ENCODE data around the gene PRC1.

PRC1 gene

DNA sequence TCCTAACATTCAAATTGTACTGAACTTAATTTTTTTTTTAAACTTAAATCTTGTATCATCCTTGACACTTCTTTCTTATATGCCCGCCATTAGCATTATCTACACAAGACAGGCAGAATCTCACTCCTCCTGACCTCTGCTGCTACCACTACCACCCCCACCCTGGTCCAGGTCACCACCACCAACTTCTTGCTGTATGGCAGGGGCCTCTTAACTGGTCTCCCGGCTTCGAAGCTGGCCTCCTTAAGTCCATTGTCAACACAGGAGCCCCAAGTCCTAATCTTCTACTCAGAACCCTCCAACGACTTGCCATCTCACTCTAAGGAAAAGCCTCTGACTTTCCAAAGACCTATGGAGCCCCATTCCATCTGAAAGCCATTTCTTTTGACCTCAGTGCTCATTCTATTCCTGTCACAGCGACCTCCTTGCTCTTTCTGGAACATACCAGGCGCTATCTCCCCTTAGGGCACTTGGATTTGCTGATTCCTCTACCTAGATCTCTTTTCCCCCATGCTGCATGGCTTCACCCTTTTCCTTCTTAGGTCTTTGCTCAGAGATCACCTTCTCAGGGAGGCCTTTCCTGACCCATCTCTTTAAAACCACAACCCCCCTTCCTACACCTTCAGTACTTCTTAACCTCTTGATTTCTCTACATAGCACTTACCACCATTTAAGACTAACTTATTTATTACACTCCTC is 2.6 kb downstream of the PRC1 start:
- DNase-seq (ENCODE audit: insufficient read length, low spot score) (no peak), FAIRE-seq (no peak)

DNA sequence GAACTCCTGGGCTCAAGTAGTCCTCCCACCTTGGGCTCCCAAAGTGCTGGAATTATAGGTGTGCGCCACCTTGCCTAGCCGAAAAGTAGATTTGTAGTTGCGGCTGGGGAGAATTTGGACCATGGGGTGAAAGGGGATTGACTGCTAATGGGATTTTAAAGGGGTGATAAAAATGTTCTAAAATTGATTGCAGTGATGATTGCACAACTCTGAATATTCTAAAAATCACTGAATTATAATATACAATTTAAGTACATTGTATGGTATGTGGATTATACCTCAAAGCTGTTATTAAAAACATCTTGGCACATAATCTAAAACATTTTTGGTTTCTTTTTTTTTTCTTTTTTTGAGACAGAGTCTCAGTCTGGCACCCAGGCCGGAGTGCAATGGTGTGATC is 3.9 kb downstream of the PRC1 start:
- FAIRE-seq: no peak
- DNase-seq (ENCODE audit: insufficient read length, low spot score): no peak

DNA sequence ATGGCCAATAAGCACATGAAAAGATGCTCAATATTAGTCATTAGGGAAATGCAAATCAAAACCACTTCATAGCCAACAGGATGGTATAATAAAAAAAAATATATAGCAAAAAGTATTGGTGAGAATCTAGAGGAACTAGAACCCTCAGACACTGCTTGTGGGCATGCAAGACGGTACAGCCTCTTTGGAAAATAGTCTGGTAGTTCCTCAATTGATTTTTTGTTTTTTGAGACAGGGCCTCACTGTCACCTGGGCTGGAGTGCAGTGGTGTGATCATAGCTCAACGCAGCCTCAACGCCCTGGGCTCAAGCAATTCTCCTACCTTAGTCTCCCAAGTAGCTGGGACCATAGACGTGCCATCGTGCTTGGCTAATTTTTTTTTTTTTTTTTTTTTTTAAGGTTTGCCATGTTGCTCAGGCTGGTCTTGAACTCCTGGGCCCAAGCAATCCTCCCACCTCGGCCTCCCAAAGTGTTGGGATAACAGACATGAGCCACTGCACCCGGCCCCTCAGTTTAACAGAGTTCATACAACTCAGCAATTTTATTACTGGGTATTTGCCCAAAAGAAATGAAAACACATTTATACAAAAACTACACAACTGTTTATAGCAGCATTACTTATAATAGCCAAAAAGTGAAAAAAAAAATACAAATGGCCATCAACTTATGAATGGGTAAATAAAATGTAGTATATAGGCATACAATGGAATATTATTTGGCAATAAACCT is 5.1 kb downstream of the PRC1 start:
- no peak for FAIRE-seq
- DNase-seq (ENCODE audit: insufficient read length, low spot score): no peak

DNA sequence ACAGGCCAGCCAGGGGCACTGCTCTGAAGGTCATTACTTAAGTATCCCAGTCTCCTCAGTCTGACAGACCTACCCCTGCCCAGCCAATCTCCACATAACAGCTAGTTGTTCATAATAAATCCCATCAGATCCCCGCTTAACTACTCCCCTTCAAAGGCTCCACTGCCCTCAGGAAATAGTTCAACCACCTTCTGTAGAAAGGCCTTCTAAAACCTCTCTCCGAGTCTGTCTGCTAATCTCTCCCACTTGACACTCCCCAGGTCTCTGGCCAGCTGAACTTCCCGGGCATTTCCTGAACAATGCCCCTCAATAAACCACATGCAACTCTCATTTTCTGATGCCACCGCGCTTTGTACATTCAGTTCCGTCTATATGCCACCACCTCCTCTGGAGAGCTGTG is 6.0 kb downstream of the PRC1 start:
- DNase-seq (ENCODE audit: insufficient read length, low spot score): no peak
- no peak for FAIRE-seq

DNA sequence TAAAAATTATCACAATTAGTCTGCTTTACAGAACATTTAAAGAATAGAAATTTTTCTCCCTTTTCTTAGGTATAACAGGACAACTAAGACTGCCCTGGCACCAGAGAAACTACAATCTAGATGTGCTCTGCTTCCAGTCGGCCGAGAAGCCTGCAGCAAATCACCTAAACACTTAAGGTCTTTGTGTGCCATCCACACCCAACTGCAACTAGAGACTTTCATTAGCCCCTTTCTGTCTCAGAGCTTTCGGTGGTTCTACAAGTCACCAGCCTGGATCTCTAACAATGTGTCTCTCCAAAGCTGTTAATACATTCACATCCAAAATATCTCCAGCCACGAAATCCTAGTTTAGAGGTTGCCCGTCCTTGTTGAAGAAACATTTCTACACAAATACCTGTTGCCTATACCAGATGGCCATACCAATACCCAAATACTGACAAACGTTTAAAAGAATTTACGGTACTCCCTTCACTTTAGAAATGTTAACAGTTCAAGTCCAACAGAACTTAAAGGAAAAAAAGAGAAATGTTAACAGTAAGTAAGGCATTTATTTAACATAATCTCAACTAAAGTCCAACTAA is 6.7 kb downstream of the PRC1 start:
- FAIRE-seq: no peak

DNA sequence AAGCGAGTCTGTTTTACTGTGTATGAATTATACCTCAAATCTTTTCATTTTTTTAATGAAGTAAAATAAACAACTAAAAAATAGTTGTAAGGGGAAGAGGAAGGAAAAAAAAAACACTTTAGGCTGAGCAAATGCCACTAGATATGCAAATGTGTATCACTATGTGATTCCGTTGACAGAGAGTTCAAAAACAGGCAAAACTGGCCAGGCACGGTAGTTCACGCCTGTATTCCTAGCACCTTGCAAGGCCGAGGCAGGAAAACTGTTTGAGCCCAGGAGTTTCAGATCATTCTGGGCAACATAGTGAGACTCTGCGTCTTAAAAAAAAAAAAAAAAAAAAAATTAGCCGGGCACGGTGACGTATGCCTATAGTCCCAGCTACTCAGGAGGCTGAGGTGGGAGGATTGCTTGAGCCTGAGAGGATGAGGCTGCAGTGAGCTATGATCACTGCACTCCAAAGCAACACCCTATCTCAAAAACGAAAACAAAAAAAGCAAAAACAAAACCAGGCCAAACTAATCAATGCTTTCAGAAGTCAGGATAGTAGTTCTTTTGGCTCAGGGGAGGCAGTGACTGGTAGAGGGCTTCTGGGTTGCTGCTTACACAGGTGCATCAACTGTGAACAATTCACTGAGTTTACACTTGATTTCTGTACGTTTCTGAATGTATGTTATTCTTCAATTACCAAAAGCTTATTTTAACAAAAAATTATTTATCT is 7.4 kb downstream of the PRC1 start:
- no peak for FAIRE-seq
- DNase-seq (ENCODE audit: insufficient read length, low spot score): no peak

More for the DNA sequence above, 6.7 kb downstream of the PRC1 start:
- DNase-seq (ENCODE audit: insufficient read length, low spot score): no peak

DNA sequence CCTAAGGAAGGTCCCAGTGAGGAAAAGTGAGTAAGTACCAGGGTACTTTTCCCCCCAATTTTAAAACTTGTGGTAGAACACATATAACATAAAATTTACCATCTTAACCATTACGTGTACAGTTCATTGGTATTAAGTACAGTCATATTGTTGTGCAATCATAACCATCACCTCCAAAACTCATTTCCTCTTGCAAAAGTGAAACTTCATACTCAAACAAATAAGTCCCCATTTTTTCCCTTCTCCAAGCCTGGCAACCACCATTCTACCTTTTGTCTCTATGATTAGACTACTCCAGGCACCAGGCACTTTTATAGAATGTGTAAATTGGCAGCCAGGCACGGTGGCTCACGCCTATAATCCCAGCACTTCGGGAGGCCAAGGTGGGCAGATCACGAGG is 12.2 kb downstream of the PRC1 start:
- FAIRE-seq (no peak), DNase-seq (ENCODE audit: insufficient read length, low spot score) (no peak)

DNA sequence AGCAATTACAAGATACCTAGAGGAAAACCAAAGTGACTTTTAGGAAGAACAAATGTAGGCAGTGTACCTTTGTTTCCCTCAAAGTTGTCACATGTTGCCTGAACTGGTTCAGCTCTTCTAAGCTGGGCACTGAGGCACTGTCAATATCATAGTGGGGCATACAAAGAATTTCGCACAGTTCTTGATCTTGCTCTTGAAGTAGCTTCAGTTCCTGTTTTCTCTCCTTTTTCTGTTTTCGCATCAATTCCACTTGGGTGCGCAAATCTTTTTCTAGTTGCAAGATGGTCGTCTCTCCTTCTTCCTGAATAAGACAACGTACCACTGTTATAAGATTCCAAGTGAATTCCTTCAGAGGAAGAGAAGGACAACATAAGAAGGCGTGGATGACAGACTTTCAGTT is 12.7 kb downstream of the PRC1 start:
- FAIRE-seq (no peak), DNase-seq (ENCODE audit: insufficient read length, low spot score) (no peak)

DNA sequence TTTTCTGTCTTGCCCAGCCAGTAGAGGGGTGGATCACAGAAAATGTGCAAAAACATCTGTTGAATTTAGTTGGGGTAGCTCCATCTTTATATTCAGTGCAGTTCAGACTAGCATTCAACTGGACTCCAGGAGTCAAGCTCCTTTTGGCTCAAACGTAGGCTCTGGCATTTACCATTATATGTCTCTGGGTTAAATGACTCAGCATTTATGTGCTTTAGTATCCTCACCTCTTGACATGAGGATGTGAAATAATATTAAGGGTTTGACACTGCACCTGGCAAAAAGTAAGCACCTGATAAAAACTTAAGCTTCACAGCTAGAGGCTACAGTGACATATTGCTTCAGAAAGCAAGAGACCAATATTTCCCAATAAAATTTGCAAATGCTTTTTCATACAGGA is 14.8 kb downstream of the PRC1 start:
- no peak for FAIRE-seq
- DNase-seq (ENCODE audit: insufficient read length, low spot score): no peak

DNA sequence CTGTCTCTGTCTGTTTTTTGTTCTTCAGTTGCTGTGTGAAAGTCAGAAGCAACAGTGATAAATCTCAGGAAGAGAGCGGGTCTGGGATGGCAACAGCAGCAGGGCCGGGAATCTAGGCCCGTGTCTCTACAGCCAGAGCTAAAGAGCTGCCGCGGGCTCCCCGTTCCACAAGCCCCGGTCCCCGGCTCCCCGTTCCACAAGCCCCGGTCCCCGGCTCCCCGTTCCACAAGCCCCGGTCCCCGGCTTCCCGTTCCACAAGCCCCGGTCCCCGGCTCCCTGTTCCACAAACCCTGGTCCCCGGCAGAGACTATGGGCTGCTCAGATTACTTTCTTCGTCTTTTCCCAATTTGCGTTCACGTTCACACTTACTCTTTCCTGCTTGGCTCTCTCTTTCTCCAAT is 20.1 kb downstream of the PRC1 start:
- no peak for FAIRE-seq
- DNase-seq (ENCODE audit: insufficient read length, low spot score): no peak

DNA sequence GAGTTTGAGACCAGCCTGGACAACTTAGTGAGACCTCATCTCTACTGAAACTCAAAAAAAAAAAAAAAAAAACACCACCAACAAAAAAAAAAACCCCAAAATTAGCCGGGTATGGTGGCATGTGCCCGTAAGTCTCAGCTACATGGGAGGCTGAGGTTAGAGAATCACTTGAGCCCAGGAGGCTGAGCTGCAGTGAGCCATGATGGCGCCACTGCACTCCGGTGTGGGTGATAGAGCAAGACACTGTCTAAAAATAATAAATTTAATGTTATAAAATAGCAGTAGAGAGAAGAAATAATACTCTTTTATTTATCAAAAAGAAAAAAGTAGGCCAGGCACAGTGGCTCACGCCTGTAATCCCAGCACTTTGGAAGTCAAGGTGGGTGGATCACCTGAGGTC is 22.2 kb downstream of the PRC1 start:
- DNase-seq (ENCODE audit: insufficient read length, low spot score): no peak
- no peak for FAIRE-seq

DNA sequence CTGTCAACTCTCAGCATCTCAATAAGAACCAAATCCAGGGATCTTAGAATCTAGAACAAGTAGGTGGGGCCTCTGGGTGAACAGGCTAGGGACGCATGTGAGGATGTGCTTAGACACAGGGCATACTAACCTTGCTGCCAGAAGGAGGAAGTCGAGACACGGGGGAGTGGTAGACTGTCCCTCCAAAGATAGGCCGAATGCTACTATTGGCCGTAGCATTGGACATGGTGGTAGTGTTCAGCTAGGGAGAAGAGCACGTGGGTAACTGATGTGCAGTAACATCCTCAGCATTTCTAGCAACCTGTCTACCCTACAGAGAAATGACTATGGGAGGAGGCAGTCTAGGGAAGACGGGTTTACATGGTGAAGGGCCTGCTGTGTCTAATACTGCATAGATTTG is 24.1 kb downstream of the PRC1 start:
- no peak for DNase-seq (ENCODE audit: insufficient read length, low spot score)
- FAIRE-seq: no peak

DNA sequence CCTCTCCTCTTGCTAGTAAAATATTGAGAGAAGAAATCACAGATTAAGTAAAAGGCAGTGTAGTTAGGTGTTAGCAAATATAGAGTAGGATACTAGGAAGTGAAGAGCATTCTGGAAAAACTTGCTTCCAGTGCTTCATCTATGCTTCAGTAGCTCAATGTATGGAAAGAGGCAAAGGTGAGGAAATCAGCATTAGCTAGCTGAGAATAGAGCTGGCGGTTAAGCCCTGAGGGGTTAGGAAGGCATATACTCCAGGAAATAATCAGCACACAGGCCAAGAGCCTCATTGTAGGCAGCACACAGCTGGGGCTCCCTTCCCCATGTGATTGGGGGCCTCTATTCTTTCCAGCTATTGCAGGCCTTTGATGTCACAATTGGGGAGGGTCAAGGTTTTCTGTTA is 25.9 kb downstream of the PRC1 start:
- FAIRE-seq (no peak), DNase-seq (ENCODE audit: insufficient read length, low spot score) (no peak)

DNA sequence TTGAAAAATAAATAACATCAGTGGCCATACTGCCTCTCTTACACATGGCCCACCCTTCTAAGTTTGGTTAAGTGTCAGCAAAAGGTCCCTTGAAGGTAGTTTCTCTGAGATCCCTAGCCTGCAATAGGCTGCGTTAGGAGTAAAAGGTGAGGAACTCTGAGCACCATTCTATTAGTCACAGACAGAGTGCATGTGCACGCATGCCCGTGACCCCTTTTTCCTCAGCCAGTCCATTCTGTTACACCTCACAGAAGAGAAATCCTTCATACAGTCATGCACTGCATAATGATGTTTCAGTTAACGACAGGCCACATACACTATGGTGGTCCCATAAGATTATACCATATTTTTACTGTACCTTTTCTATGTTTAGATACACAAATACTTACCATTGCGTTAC is 27.1 kb downstream of the PRC1 start:
- FAIRE-seq: no peak

DNA sequence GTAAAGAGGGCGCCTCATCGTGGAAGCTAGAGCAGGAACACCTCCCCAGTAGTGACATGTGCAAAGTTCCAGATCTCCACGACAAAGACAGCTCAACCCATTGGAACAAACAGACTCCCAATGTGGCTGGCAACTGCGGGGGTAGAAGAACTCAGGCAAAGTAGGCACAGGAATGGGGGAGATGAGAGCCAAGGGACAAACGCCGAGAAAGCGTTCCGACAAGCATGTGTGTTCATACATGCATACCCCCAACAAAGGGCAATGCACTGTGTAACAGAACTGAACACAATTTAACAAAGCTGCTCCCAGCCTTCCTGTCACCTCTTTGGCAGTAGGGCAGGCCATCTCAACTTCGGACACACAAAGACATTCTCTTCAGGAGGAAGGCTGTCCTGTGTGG is 28.1 kb downstream of the PRC1 start:
- FAIRE-seq: no peak
- no peak for DNase-seq (ENCODE audit: insufficient read length, low spot score)

More for the DNA sequence above, 27.1 kb downstream of the PRC1 start:
- no peak for DNase-seq (ENCODE audit: insufficient read length, low spot score)

DNA sequence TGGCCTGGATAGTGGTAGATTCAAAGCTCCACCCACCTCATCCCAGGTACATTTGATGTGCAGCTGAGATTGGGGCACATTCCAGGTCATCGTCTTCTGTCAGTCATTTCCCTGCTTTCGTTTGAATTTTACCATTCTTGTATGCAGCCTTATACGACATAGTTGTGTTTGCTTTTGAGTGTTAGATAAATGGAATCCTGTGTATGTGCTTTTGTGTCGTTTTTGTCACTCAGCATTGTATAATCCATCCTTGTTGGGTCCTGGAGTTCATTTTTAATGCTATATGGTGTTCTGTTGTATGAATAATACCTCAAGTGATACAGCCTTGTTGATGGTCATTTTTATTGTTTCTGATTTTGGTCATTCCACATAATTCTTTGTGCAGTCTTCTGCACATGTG is 32.3 kb downstream of the PRC1 start:
- DNase-seq (ENCODE audit: insufficient read length, low spot score): no peak
- no peak for FAIRE-seq

DNA sequence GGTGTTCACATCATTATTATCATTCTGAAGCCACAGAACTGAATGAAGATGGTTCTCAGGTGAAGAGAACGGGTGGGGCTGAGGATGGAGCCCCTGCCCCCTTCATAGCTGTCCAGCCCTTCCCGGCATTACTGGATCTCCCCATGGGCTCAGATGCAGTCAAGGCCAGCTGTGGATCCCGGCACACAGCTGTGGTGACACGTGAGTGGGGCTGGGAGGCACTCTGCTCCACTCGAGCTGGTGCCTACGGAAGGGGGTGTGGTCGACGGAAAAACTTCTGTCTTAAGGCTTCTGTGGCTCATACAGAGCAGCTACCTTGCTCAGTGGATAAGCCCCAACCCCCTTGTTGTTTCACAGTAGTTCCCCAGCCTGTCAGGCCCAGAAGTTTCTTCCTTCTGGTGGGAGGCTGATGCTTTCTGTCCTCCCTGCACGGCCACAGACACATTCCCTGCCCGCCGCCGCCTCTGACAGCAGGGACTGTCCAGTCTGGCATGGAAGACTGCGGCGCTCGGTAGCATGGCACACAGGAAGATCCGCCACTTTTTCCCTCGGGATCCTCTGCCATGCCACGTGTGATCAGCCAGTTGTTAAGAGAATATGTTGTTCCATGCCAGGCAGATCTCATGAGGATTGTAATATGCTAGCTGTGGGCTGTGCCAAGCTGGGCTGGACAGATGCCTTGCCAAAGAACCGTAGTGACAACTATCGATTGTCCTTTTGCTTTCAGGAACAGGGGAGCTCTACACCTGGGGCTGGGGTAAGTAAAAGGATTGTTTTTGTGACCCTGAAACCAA is 33.8 kb downstream of the PRC1 start:
- DNase-seq (ENCODE audit: insufficient read length, low spot score): no peak
- FAIRE-seq: no peak

DNA sequence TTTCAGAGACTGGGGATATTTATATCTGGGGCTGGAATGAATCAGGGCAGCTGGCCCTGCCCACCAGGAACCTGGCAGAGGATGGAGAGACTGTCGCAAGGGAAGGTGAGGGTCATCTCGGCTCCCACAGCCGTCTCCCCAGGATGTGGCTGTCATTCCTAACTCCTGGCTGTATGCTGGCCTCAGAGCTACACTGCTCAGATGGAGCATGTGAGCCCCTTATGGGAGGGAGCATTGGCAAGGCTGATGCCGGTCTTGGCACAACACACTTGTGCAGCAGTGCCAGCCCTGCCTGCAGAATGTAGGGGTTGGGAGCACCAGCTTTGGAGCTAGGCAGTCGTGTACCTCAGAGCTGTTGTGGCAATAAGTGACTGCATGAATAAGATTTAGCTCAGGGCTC is 34.4 kb downstream of the PRC1 start:
- FAIRE-seq (no peak), DNase-seq (ENCODE audit: insufficient read length, low spot score) (no peak)

DNA sequence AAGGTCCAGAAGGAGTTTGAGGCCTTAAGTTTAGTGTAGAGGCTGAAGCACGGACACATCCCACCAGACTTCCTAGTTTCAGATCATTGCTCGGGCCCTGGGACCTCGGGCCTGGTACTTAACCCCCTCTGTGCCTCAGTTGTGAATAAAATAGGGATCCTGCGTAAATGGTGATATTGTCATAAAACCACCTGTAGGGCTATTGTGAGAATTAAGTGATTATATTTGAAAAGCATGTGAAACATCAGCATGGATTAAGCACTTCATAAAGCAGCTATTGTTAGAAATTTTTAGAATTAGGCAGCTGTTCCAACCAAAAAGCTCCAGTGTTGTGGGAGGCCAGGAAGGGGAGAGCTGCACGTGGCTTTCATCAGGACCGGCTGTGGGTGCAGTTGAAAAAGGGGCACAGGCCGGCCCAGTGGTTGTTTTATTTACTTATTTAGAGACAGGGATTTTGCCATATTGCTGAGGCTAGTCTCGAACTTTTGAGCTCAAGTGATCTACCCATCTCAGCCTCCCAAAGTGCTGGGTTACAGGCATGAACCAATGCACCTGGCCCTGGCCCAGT is 35.2 kb downstream of the PRC1 start:
- DNase-seq (ENCODE audit: insufficient read length, low spot score) (no peak), FAIRE-seq (no peak)

DNA sequence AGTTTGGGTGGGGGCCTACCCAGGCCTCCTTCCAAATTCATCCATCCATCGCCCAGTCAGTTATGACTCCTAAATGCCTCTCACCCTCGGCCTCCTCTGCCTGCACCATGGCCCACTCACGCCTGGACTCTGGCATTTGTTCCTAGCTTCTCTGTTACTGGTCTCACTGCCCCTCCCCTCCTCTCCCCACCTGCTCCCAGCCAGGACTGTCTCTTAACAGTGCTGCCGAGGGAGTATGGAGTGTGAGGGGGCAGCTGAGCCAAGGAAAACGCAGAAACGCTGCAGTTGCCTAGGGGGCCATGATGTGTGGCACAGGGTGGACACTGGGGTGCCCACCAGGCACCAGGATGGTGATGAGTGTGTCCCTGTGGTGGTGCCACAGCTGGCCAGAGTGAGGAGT is 36.5 kb downstream of the PRC1 start:
- DNase-seq (ENCODE audit: insufficient read length, low spot score): no peak
- no peak for FAIRE-seq
